Ovary (tissue), 3 donors: ENCODE measurements around the gene RYR1.

ENCODE experiments used
- EP300 ChIP-seq: sonication (generic); formaldehyde crosslinking; IDR thresholded peaks from one replicate; pipeline ENCODE4 v1.6.1; 2017; ENCODE audit warnings: antibody characterized with exemption
- POLR2A ChIP-seq: fragments of 450-650 bp; IDR thresholded peaks from one replicate; pipeline ENCODE4 v1.6.1; 2017; ENCODE audit warnings: antibody characterized with exemption, mild to moderate bottlenecking, moderate library complexity
- TF ChIP-seq, protein P1 (sequence below), 3 donors: fragments of 450-650 bp in 2 of 3; fragments of 200-600 bp in 1 of 3; IDR thresholded peaks; one replicate each; pipeline versions ENCODE4 v1.5.1 to v1.8.0; 2016 to 2022; ENCODE audit warnings: antibody characterized with exemption in 3 of 3, mild to moderate bottlenecking in 1 of 3
- donor health status: DM: no; HTN: no; CAD: no.

DNA sequence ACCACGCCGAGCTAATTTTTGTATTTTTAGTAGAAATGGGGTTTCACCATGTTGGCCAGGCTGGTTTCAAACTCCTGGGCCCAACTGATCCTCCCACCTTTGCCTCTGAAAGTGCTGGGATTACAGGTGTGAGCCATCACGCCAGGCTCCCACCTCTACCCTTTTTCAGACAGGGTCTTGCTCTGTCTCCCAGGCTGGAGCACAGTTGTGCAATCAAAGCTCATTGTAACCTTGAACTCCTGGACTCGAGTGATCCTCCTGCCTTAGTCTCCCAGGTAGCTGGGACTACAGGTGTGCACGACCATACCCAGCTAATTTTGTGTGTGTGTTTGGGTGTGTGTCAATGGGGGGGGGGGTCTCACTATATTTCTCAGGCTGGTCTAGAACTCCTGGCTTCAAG lies 9.2 kb upstream of the RYR1 start:
- TF ChIP-seq, protein P1, sequence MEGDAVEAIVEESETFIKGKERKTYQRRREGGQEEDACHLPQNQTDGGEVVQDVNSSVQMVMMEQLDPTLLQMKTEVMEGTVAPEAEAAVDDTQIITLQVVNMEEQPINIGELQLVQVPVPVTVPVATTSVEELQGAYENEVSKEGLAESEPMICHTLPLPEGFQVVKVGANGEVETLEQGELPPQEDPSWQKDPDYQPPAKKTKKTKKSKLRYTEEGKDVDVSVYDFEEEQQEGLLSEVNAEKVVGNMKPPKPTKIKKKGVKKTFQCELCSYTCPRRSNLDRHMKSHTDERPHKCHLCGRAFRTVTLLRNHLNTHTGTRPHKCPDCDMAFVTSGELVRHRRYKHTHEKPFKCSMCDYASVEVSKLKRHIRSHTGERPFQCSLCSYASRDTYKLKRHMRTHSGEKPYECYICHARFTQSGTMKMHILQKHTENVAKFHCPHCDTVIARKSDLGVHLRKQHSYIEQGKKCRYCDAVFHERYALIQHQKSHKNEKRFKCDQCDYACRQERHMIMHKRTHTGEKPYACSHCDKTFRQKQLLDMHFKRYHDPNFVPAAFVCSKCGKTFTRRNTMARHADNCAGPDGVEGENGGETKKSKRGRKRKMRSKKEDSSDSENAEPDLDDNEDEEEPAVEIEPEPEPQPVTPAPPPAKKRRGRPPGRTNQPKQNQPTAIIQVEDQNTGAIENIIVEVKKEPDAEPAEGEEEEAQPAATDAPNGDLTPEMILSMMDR (IDR thresholded peaks at IDR 0.05), result no peak
- TF ChIP-seq POLR2A, result no peak
- no peak for TF ChIP-seq EP300
